ENCODE data around the gene HECTD4. TPM values are rescaled to one million over a fixed set of nuclear protein-coding genes. Genes with fewer than 3 reads are reported as not detected.

The HECTD4 gene
- 11.9 and 12.9 TPM in 2 replicates for total RNA-seq (2012; rRNA removed)
- 13.0 and 15.1 TPM in 2 replicates for polyA plus RNA-seq (2012; rRNA removed)
- polyA plus RNA-seq (2012; cell fraction: cytosol; rRNA removed), result 7.8 and 10.7 TPM in 2 replicates
- 51.5 and 87.6 TPM in 2 replicates for polyA plus RNA-seq (2012; cell fraction: nucleus; rRNA removed; ENCODE audit: low replicate concordance)
- Bru-seq, nascent RNA, result percentile 79 among the genes with signal in this experiment
- percentile 87 among the genes with signal in this experiment for BruChase-seq, experiment 1, labeled RNA remaining after a 6-hour chase
- BruChase-seq, experiment 2, labeled RNA remaining after a 2-hour chase, result percentile 82 among the genes with signal in this experiment
- long read RNA-seq, partial matches to known transcripts, result 13 of 17 reads
- long read RNA-seq, other reads (novel, unspliced or antisense), result 4 of 17 reads

GRCh38 chr12:112381883-112382796 lies at the start of gene HECTD4:
Gene HECTD4, minus strand, starts transcription at chr12:112382431. Its CDS starts 303 bp downstream, at chr12:112382128.
- peak; percentile 98 for ATAC-seq (ENCODE audit: low read depth)
- dilution Hi-C loops (cut with HindIII; ENCODE audit: low sequenced_read_pairs, unreplicated experiment), result no loop called here
- intact Hi-C loops (cut with micrococcal nuclease), result loop anchor here (10.0 kb wide), 1 partner anchor 277 kb away; the partner anchor contains the start of gene NAA25
- Histone ChIP-seq H2AK9ac (replicated peaks; ENCODE audit: low read depth, low read length, poor library complexity) (peak within 1 kb of the TSS; percentile 83), H2BK15ac (ENCODE audit: low read depth, low read length) (no peak within 1 kb of the TSS), H3K4ac (ENCODE audit: low read depth, low read length) (peak within 1 kb of the TSS; percentile 89), H4K8ac (ENCODE audit: low read depth in 2 of 2, low read length in 2 of 2) (peak within 1 kb of the TSS; percentile 90 to 99), H2BK5ac (ENCODE audit: low read depth, low read length, poor library complexity, severe bottlenecking) (peak within 1 kb of the TSS; percentile 84), H2AK5ac (ENCODE audit: low read depth, low read length) (peak within 1 kb of the TSS; percentile 65; the same call in 1 of the 2 replicates), H3K4me1 (ENCODE audit: control insufficient read depth, insufficient read depth, low read length) (peaks cover 8% of the 10 kb centered on the region), H3K23ac (ENCODE audit: low read depth, low read length) (peak within 1 kb of the TSS; percentile 84; the same call in 1 of the 2 replicates), H3K56ac (ENCODE audit: extremely low read depth, insufficient read depth, low read length) (0 out of 2 replicates have a peak within 1 kb of the TSS, but pooled peaks have one; percentile 8), H3K79me1 (ENCODE audit: low read depth in 1 of 2, low read length in 2 of 2) (peaks cover 7 to 30% of the 10 kb centered on the region in 2 experiments), H3K18ac (ENCODE audit: low read depth, low read length) (peak within 1 kb of the TSS; percentile 68), H3K9me1 (ENCODE audit: insufficient read depth, low read length) (peaks cover 9% of the 10 kb centered on the region), H2BK20ac (ENCODE audit: low read depth, low read length) (no peak within 1 kb of the TSS), H3K14ac (replicated peaks; ENCODE audit: low read depth, low read length) (peak within 1 kb of the TSS; percentile 88), H4K20me1 (ENCODE audit: insufficient read depth, low read length) (peaks cover 10% of the 10 kb centered on the region; the same call in 1 of the 2 replicates), H3K27ac (ENCODE audit: insufficient read depth, low read length) (peak within 1 kb of the TSS; percentile 91), H2BK120ac (ENCODE audit: low read depth, low read length) (peak within 1 kb of the TSS; percentile 68), H3K4me2 (ENCODE audit: low read depth, low read length) (peak within 1 kb of the TSS; percentile 98), H3K36me3 (ENCODE audit: control insufficient read depth, insufficient read depth, low read length) (no peaks in the 10 kb centered on the region), H3K9ac (ENCODE audit: low read depth, low read length) (peak within 1 kb of the TSS; percentile 80), H4K5ac (ENCODE audit: low read depth, low read length) (peak within 1 kb of the TSS; percentile 97), H4K91ac (ENCODE audit: insufficient read depth, low read depth, low read length) (peak within 1 kb of the TSS; percentile 75; the same call in 1 of the 2 replicates), H3K9me3 (ENCODE audit: control insufficient read depth, insufficient read depth, low read length) (no peaks in the 10 kb centered on the region), H2AFZ (replicated peaks; ENCODE audit: low read length, poor library complexity) (peak within 1 kb of the TSS; percentile 99), H3K4me3 (ENCODE audit: insufficient read depth, low read depth, low read length) (peak within 1 kb of the TSS; percentile 66), H3K27me3 (ENCODE audit: control insufficient read depth, insufficient read depth, low read length) (no peaks in the 10 kb centered on the region)
- TF ChIP-seq, protein P1, sequence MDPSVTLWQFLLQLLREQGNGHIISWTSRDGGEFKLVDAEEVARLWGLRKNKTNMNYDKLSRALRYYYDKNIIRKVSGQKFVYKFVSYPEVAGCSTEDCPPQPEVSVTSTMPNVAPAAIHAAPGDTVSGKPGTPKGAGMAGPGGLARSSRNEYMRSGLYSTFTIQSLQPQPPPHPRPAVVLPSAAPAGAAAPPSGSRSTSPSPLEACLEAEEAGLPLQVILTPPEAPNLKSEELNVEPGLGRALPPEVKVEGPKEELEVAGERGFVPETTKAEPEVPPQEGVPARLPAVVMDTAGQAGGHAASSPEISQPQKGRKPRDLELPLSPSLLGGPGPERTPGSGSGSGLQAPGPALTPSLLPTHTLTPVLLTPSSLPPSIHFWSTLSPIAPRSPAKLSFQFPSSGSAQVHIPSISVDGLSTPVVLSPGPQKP (IDR thresholded peaks at IDR 0.05; ENCODE audit: borderline replicate concordance, low read depth, low read length), result no peak
- TF ChIP-seq MAZ (IDR thresholded peaks at IDR 0.05; ENCODE audit: borderline replicate concordance, low read depth, low read length), result peak; percentile 39; the same call in 1 of the 2 replicates
- TF ChIP-seq MAFK (IDR thresholded peaks at IDR 0.05; ENCODE audit: low read depth, low read length), result no peak
- TF ChIP-seq MXI1 (IDR thresholded peaks at IDR 0.05; ENCODE audit: borderline replicate concordance, low read depth, low read length), result peak; percentile 73; the same call in 1 of the 2 replicates
- in situ Hi-C loops (cut with MboI; ENCODE audit: low sequenced_read_pairs), result loop anchor here (10.0 kb wide), 1 partner anchor 117 kb away; no protein-coding TSS in a partner anchor
- 0% methylated on average over 41 of the region's 106 CpGs; no CpG with 5 or more reads in 1 of the 2 experiments for WGBS, 2 experiments (ENCODE audit: extremely low coverage in 2 of 2, insufficient read length in 1 of 2)
- DNase-seq, result peak; percentile 75
- no TSS peak for BruUV-seq (replicated peaks)
- ChIA-PET POLR2A (ENCODE audit: unreplicated experiment) (no interaction called here), CTCF (no interaction called here)

All from IMR-90 (cell line).